Erythroblast (primary cell): ENCODE data around the gene SLC37A2.
"Not testable (repeated sequence)": the region's sequence is repeated elsewhere in the genome, so short reads cannot be mapped to it uniquely, and the experiment has no call there.

Experiments
- DNase-seq, 2 experiments: peaks; one replicate each; lab custom pipeline; 2025; lab: John Stamatoyannopoulos, UW
- GATA1 ChIP-seq: IDR thresholded peaks from 2 replicates; pipeline ENCODE4 v1.6.1; 2011; ENCODE audit warnings: low read depth, mild to moderate bottlenecking, control low read depth, low read length, moderate library complexity
- POLR2A ChIP-seq: IDR thresholded peaks from 2 replicates; pipeline ENCODE4 v1.6.1; 2011; ENCODE audit warnings: mild to moderate bottlenecking, low read length

The SLC37A2 gene

GRCh38 chr11:125062931-125063428 lies at the start of gene SLC37A2:
SLC37A2 (plus strand) TSS chr11:125063305; CDS start chr11:125063368, 63 bp downstream.
- TF ChIP-seq POLR2A (peak; percentile 20), GATA1 (no peak)
- peak; percentile 43 to 61 for DNase-seq

- TF ChIP-seq GATA1, result no peak
- TF ChIP-seq POLR2A, result no peak
Measured at GRCh38 chr11:125016413-125016812, 46.7 kb upstream of the SLC37A2 start.

GRCh38 chr11:125020342-125020741 lies 42.8 kb upstream of the SLC37A2 start:
- no peak for DNase-seq
- TF ChIP-seq GATA1 (no peak), POLR2A (no peak)

More at GRCh38 chr11:125016413-125016812, 46.7 kb upstream of the SLC37A2 start:
- DNase-seq, result no peak

- DNase-seq, result no peak
- no peak for TF ChIP-seq GATA1
- no peak for TF ChIP-seq POLR2A
Measured at GRCh38 chr11:125022551-125022950, 40.6 kb upstream of the SLC37A2 start.

- no peak for DNase-seq
- TF ChIP-seq GATA1, result no peak
- TF ChIP-seq POLR2A, result no peak
Measured at GRCh38 chr11:125025968-125026367, 37.1 kb upstream of the SLC37A2 start.

GRCh38 chr11:125029431-125029830 lies 33.7 kb upstream of the SLC37A2 start:
- DNase-seq, result not testable (repeated sequence)

GRCh38 chr11:125036933-125037332 lies 26.2 kb upstream of the SLC37A2 start:
- DNase-seq, result peak in 1 of 2 experiments; percentile 6
- TF ChIP-seq POLR2A (no peak), GATA1 (no peak)

DNA sequence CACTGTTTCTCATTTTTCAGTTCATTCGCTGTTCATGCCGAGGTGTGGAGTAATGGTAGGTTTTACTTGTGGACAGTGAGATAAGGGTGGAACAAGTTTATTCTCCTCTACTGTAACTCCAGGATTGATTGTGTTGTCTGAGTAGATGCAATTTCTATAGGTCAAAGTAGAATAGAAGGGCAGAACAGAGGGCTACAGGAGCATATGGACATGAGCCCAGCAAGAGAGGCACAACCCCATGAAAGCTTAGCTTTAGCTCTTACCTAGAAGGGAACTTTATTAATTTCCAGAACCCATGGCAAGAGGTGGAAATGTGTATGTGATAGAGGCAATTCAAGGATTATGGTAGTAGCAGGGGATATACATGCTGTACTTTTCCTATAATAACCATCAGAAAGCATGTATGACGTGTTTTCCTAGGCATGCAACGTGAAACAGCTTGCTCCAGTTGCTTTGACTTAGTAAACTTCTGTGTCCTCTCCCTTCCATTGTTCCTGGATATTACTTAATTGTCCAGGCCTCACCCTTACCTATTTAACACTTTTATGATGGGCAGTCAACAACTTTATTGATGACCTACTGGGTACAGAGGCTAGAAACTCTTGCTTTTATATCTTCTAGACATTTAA lies 13.8 kb upstream of the SLC37A2 start:
- DNase-seq, result no peak
- TF ChIP-seq POLR2A, result no peak

DNA sequence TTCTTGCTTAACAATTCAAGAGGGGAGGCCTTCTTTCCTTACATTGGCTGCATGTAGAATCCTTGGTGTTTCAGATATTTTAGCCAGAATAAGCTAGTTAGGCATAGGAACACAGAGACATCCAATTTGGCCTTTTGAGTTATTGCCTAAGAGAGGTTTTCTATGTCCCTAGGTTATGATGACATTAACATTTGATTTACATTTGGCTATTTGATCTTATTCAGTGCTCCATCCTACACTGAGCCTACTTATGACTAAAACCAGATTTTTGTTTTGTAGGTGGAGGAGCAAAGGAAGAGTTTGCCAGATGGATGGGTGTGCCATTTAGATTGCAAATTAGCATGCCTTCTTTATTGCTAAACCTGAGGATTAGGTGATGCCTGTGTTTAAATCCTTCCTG lies 11.1 kb upstream of the SLC37A2 start:
- DNase-seq, result no peak
- TF ChIP-seq GATA1 (no peak), POLR2A (no peak)

GRCh38 chr11:125053167-125053566 lies 9.9 kb upstream of the SLC37A2 start:
- TF ChIP-seq POLR2A (no peak), GATA1 (no peak)
- DNase-seq, result no peak

DNA sequence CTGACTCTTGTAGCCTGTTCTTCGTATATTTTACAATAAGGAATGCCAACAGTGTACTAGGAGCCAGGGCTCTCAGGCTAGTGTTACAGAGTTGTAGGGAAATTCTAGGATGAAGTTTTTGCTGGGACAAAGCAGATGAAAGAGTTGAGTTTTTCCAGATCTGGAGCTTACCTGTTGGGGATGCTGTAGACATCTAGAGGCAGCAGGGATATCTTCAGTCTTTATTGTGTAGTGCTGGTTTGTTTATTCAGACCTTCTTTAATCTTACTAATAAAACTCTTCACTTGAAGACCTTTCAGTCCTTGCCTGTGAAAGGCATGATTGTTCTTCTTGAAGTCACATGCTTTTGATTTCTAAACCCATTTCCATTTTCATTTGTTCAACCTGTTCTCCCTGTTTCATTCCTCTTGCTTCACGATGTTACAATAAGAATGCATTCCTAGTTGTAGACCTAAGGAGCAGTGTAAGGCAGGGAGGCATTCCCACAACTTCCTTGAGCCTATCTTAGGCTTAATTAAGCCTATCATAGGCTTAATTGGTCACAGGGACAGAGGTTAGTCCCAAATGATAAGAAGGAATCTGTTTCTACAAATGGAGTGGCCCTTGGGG lies 7.9 kb upstream of the SLC37A2 start:
- no peak for DNase-seq
- no peak for TF ChIP-seq GATA1
- no peak for TF ChIP-seq POLR2A

- not testable (repeated sequence) for DNase-seq
Measured at GRCh38 chr11:125056111-125056510, 7.0 kb upstream of the SLC37A2 start.

DNA sequence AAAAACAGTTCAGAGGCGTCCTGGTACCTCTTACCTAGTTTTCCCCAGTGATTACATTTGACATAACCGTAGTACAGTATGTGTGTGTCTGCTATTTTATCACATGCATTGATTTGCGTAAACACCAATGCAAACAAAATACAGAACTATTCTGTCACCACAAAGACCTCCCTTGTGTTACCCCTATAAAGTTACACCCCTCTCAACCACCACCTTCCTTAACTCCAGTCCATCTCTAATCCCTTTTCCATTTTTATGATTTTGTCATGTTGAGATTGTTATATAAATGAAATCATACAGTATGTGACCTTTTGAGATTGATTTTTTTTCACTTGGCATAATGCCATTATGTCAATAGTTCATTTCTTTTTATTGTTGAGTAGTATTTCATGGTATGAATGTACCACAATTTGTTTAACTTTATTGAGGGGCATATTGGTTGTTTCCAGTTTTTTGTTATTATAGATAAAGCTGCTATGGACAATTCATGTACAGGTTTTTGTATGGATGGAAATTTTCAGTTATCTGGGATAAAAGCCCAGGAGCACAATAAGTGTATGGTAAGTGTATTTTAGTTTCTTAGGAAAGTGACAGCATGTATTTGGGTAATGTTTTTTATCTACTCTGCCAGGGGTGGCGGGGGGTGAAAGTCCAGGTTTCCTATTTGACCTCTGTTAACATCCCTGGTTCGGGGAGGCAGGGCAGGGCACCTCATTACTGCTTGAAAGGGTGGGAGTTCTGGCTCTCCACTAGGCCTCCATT lies 6.0 kb upstream of the SLC37A2 start:
- no peak for DNase-seq
- TF ChIP-seq GATA1 (no peak), POLR2A (no peak)

GRCh38 chr11:125057693-125058016 lies 5.5 kb upstream of the SLC37A2 start:
- no peak for DNase-seq
- TF ChIP-seq GATA1, result no peak
- no peak for TF ChIP-seq POLR2A
